Measurements from ENCODE around the gene CRELD2. TPM values are rescaled to one million over a fixed set of nuclear protein-coding genes. Genes with fewer than 3 reads are reported as not detected.

The CRELD2 gene
- total and polyA plus RNA-seq, 2 of the 13 experiments (the other 11 are each of a cell fraction or from before 2014, with no cell fraction given), result 17.2 to 44.7 TPM

GRCh38 chr22:49882519-49883293 lies 35.7 kb upstream of the CRELD2 start:
- 94% methylated on average over 21 of the region's 21 CpGs for WGBS (ENCODE audit: low lambda C conversion rate)
- Histone ChIP-seq H3K27me3 (ENCODE audit: control insufficient read depth in 1 of 2, insufficient read depth in 2 of 2, low read length in 2 of 2) (no peaks in the 10 kb centered on the region), H2AFZ (ENCODE audit: low read length) (no peak overlapping the region), H3K36me3 (replicated peaks in 1 of 2; ENCODE audit: control insufficient read depth in 1 of 2, insufficient read depth in 2 of 2, low read length in 2 of 2) (peaks cover 12 to 40% of the 10 kb centered on the region in 2 experiments; a peak in 4 of 5 replicates), H3K4me1 (ENCODE audit: insufficient read depth, low read length) (no peaks in the 10 kb centered on the region), H3K4me3 (replicated peaks in 1 of 3; ENCODE audit: insufficient read depth in 1 of 3, low read depth in 2 of 3, low read length in 3 of 3) (no peak overlapping the region), H4K20me1 (ENCODE audit: insufficient read depth, low read length) (no peaks in the 10 kb centered on the region; the same call in 1 of the 2 replicates), H3K79me2 (ENCODE audit: insufficient read depth, low read length) (peaks cover 37% of the 10 kb centered on the region), H3K9me3 (ENCODE audit: low read length) (no peaks in the 10 kb centered on the region), H3K27ac (ENCODE audit: extremely low read length, insufficient read depth, low read length) (no peak overlapping the region), H3K4me2 (ENCODE audit: low read depth, low read length) (no peak overlapping the region), H3K9ac (ENCODE audit: insufficient read depth, low read depth, low read length) (no peak overlapping the region)
- no peak for FAIRE-seq
- CTCF ChIA-PET (ENCODE audit: low intra/inter-chr PET ratio, low total read pairs), result no interaction called here
- TF ChIP-seq, protein P1, sequence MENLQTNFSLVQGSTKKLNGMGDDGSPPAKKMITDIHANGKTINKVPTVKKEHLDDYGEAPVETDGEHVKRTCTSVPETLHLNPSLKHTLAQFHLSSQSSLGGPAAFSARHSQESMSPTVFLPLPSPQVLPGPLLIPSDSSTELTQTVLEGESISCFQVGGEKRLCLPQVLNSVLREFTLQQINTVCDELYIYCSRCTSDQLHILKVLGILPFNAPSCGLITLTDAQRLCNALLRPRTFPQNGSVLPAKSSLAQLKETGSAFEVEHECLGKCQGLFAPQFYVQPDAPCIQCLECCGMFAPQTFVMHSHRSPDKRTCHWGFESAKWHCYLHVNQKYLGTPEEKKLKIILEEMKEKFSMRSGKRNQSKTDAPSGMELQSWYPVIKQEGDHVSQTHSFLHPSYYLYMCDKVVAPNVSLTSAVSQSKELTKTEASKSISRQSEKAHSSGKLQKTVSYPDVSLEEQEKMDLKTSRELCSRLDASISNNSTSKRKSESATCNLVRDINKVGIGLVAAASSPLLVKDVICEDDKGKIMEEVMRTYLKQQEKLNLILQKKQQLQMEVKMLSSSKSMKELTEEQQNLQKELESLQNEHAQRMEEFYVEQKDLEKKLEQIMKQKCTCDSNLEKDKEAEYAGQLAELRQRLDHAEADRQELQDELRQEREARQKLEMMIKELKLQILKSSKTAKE (CRISPR knock-in tag; IDR thresholded peaks at IDR 0.05; ENCODE audit: borderline replicate concordance), result no peak
- TF ChIP-seq ZNF501 (CRISPR knock-in tag; IDR thresholded peaks at IDR 0.05), result no peak
- no peak for TF ChIP-seq ZNF768 (CRISPR knock-in tag; IDR thresholded peaks at IDR 0.05)
- no peak for TF ChIP-seq GATA4 (IDR thresholded peaks at IDR 0.05; ENCODE audit: borderline replicate concordance, low read depth)
- TF ChIP-seq ZNF317 (CRISPR knock-in tag; IDR thresholded peaks at IDR 0.05), result no peak
- TF ChIP-seq ZNF703 (CRISPR knock-in tag; IDR thresholded peaks at IDR 0.05; ENCODE audit: borderline replicate concordance), result no peak
- TF ChIP-seq, protein P2, sequence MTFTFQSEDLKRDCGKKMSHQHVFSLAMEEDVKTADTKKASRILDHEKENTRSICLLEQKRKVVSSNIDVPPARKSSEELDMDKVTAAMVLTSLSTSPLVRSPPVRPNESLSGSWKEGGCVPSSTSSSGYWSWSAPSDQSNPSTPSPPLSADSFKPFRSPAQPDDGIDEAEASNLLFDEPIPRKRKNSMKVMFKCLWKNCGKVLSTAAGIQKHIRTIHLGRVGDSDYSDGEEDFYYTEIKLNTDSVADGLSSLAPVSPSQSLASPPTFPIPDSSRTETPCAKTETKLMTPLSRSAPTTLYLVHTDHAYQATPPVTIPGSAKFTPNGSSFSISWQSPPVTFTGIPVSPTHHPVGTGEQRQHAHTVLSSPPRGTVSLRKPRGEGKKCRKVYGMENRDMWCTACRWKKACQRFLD (CRISPR knock-in tag; IDR thresholded peaks at IDR 0.05; ENCODE audit: borderline replicate concordance), result no peak
- TF ChIP-seq U2AF1 (optimal IDR thresholded peaks at IDR 0.05; ENCODE audit: low read depth, low read length), result no peak
- no peak for TF ChIP-seq ZNF788 (CRISPR knock-in tag; IDR thresholded peaks at IDR 0.05; ENCODE audit: borderline replicate concordance)
- TF ChIP-seq MAFF (IDR thresholded peaks at IDR 0.05; ENCODE audit: low read depth, low read length), result peak; percentile 81
- TF ChIP-seq CBX2 (IDR thresholded peaks at IDR 0.05; ENCODE audit: low read depth, low read length), result no peak
- TF ChIP-seq CBX2 (CRISPR knock-in tag; IDR thresholded peaks at IDR 0.05; ENCODE audit: low read depth), result no peak
- TF ChIP-seq ZNF430 (CRISPR knock-in tag; IDR thresholded peaks at IDR 0.05), result no peak
- no peak for TF ChIP-seq NFIC (IDR thresholded peaks at IDR 0.05; ENCODE audit: low read length)
- TF ChIP-seq CEBPG (CRISPR knock-in tag; IDR thresholded peaks at IDR 0.05), result no peak
- TF ChIP-seq JUNB (CRISPR knock-in tag; IDR thresholded peaks at IDR 0.05; ENCODE audit: borderline replicate concordance), result no peak
- TF ChIP-seq ZNF24 (IDR thresholded peaks at IDR 0.05), result no peak
- peak; percentile 76 to 87 for TF ChIP-seq MAFK (conservative IDR thresholded peaks at IDR 0.05 in 1 of 2, IDR thresholded peaks at IDR 0.05 in 1 of 2; ENCODE audit: low read length in 2 of 2)
- TF ChIP-seq ONECUT2 (CRISPR knock-in tag; IDR thresholded peaks at IDR 0.05), result no peak
- TF ChIP-seq RBM22 (optimal IDR thresholded peaks at IDR 0.05; ENCODE audit: low read length), result peak; percentile 51
- no peak for TF ChIP-seq ZIK1 (CRISPR knock-in tag; IDR thresholded peaks at IDR 0.05; ENCODE audit: borderline replicate concordance, low read depth)
- no TSS peak for BruUV-seq (replicated peaks)
- intact Hi-C loops (cut with micrococcal nuclease; ENCODE audit: unreplicated experiment) (no loop called here), in situ Hi-C loops (cut with HindIII; ENCODE audit: extremely low pct_ligation_motif_present, low pct_unique_long_range_greater_than_20kb) (no loop called here)
- ATAC-seq, result no peak
- POLR2A ChIA-PET, result no interaction called here
- DNase-seq (ENCODE audit: low spot score), result no peak

All from HepG2 (cell line).